AG10803 (cell line): ENCODE measurements around the gene ATCAY.
A peak's percentile ranks its signal among the peaks of the same experiment; 100 is the strongest.
"Not testable (repeated sequence)": the region's sequence is repeated elsewhere in the genome, so short reads cannot be mapped to it uniquely, and the experiment has no call there.

ENCODE experiments used
- DNase-seq: peaks from one replicate; pipeline ENCODE4 v3.0.0; 2010; ENCODE audit warnings: low read depth
- H3K4me3 ChIP-seq: 2 replicates; pipeline ENCODE4 v1.5.1; 2011; ENCODE audit warnings: mild to moderate bottlenecking, low read length, control low read depth
- TF ChIP-seq, protein P1 (sequence below): conservative IDR thresholded peaks from 2 replicates; pipeline ENCODE4 v1.5.1; 2011; ENCODE audit warnings: mild to moderate bottlenecking, low read length, control low read depth, inconsistent platforms

The ATCAY gene

DNA sequence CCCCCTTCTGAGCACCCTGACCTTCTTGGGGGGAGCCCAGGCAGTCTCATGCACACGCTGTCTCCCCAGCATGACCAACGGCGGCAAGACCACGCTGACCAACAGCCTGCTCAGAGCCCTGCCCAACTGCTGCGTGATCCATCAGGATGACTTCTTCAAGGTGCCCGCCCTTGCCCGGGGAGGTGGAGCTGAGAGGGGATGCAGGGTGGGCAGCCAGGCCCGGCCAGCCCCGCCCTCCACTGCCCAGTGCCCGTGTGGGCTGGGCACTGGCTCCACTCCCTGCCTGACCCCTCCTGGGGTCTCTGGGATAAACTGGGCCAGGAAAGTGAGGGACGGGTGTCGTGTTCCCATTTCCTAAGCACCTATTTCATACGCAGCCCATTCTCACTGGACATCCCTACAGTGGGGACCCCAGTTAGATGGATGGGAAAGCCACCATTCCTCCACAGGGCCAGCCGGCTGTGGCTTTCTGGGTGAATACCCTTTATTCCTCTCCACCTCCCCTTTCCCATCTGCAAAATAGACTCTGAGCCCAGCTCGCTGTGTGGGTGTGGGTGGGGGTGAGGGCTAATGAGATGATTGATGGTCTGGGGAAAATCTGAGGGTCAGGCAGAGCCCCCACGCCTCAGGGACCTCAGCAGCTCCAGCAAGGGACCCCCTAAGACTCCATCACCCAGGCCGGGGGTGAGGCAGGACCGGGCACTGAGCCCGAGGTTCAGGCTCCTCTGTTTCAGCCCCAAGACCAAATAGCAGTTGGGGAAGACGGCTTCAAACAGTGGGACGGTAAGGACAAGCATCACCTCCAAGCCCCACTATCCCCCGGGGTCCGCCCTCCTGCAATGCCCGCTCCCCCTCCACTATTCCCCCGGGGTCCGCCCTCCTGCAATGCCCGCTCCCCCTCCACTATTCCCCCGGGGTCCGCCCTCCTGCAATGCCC, 56.3 kb downstream of the ATCAY start:
- TF ChIP-seq, protein P1, sequence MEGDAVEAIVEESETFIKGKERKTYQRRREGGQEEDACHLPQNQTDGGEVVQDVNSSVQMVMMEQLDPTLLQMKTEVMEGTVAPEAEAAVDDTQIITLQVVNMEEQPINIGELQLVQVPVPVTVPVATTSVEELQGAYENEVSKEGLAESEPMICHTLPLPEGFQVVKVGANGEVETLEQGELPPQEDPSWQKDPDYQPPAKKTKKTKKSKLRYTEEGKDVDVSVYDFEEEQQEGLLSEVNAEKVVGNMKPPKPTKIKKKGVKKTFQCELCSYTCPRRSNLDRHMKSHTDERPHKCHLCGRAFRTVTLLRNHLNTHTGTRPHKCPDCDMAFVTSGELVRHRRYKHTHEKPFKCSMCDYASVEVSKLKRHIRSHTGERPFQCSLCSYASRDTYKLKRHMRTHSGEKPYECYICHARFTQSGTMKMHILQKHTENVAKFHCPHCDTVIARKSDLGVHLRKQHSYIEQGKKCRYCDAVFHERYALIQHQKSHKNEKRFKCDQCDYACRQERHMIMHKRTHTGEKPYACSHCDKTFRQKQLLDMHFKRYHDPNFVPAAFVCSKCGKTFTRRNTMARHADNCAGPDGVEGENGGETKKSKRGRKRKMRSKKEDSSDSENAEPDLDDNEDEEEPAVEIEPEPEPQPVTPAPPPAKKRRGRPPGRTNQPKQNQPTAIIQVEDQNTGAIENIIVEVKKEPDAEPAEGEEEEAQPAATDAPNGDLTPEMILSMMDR = no peak
- DNase-seq = no peak

DNA sequence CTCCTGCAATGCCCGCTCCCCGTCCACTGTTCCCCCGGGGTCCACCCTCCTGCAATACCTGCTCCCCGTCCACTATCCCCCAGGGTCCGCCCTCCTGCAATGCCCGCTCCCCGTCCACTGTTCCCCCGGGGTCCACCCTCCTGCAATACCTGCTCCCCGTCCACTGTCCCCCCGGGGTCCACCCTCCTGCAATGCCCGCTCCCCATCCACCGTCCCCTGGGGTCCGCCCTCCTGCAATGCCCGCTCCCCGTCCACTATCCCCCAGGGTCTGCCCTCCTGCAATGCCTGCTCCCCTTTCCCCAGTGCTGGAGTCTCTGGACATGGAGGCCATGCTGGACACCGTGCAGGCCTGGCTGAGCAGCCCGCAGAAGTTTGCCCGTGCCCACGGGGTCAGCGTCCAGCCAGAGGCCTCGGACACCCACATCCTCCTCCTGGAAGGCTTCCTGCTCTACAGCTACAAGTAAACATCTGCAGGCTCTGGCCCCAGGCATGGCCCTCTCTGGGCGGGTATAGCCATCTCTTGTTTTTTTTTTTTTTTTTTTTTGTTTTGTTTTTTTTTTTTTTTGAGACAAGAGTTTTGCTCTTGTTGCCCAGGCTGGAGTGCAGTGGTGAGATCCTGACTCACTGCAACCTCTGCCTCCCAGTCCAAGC, 57.9 kb downstream of the ATCAY start:
- H3K4me3 ChIP-seq = not testable (repeated sequence)

More for the DNA sequence above, 56.3 kb downstream of the ATCAY start:
- no peak overlapping the region for H3K4me3 ChIP-seq

DNA sequence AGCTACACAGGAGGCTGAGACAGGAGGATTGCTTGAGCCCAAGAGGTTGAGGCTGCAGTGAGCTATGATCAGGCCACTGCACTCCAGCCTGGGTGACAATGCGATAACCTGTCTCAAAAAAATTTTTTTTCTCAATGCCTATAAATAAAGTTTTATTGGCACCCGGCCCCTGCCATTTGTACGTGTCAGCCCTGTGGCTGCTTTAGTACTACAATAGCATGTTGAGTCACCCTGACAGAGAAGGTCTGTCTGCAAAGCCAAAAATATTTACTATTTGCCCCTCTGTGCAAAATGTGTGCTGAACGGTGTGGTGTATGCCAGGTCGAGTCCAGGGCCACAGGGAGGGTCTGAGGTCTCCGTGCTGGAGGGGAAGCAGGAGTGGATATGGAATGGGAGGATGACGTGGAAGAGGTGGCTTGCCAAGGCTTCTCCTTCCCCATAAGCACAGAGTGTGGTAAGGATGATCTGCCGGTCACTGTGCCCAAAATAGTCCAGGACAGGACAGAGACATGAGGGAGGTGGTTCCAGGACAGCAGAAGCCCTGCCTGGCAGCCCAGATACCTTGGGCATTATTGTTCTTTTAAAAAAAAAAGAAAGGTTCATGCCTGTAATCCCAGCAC, 62.4 kb downstream of the ATCAY start:
- TF ChIP-seq, protein P1 = no peak
- DNase-seq = no peak
- H3K4me3 ChIP-seq = no peak overlapping the region

More for the DNA sequence above, 57.9 kb downstream of the ATCAY start:
- not testable (repeated sequence) for DNase-seq

DNA sequence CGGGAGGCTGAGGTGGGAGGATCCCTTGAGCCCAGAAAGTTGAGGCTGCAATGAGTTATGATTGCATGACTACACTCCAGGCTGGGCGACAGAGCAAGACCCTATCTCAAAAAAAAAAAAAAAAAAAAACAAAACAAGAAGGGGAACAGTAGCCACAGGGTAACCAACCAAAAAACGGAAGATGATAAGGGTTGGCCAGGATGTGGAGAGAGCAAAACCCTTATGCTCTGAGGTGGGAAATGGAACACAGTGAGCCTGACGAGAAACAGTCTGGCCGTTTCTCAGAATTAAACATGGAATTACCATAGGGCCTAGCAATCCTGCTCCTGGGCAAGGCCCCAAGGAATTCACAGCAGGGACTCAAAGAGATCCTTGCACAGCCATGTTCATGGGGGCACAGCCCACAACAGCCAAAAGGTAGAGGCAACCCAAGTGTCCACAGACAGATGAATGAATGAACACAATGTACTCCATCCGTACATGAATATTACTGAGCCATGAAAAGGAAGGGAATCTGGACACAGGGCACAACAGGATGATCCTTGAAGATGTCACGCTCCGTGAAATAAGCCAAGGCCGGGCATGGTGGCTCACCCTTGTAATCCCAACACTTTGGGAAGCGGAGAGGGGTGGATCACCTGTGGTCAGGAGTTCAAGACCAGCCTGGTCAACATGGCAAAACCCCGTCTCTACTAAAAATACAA, 63.7 kb downstream of the ATCAY start:
- H3K4me3 ChIP-seq = no peak overlapping the region
- no peak for DNase-seq
- TF ChIP-seq, protein P1 = no peak

DNA sequence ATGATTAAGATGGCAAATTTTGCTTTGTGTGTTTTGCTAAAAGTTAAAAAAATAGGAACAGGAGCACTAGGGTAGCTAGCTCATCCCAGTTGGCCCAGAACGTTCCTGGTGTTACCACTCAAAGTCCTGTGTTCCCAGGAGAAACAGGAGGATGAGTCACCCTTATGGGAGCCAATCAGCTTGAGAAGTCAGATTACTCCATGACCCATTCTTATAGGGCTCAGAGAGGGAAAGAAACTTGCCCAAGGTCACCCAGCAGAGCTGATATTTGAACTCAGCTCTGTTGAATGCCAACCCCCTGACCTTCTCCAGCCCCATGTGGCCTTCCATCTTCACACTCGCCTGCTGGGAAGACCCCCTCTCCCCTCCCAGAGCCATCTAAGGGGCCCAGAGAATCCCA, 65.4 kb downstream of the ATCAY start:
- peak; percentile 37 for DNase-seq
- TF ChIP-seq, protein P1 = no peak

DNA sequence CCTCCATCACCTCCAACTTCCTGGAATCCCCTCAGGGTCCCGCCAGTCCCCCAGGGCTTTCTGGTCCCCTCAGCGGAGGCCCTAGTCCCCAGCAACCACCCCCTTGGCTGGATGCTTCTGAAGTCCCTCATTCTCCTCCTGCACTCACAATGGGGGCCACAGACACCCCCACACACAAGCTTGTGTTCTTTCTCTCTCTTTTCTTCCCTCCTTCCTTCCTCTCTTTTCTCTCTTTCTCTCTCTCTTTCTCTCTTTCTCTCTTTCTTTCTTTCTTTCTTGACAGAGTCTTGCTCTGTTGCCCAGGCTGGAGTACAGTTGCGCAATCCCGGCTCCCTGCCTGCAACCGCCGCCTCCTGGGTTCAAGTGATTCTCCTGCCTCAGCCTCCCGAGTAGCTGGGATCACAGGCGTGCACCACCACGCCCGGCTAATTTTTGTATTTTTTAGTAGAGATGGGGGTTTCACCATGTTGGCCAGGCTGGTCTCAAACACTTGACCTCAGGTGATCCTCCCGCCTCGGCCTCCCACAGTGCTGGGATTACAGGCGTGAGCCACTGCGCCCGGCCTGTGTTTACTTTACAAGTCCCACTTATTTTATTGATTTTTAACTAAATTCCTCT, 66.9 kb downstream of the ATCAY start:
- DNase-seq, H3K4me3 ChIP-seq: not testable (repeated sequence)

More for the DNA sequence above, 65.4 kb downstream of the ATCAY start:
- H3K4me3 ChIP-seq = no peak overlapping the region

DNA sequence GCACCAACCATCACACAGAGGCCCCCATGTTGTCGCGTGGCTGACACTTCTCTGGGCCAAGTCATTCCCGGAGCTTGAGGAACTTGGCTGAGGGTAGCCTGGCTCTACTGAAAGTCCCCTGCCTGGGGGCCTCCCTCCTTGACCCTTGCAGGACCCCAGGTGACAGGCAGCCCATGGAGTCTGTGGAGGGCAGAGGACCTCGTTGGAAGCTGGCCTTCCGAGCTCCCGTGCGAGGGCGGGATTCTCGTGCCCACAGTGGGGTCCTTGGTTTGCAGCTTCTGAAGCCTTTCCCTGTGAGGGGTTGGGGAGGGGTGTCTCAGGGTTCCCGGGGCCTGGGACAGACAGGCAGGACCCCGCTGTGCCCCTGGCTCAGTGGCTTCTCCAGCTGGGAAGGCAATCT, 68.8 kb downstream of the ATCAY start:
- TF ChIP-seq, protein P1 = no peak
- no peak for DNase-seq
- no peak overlapping the region for H3K4me3 ChIP-seq
